NB4 (cell line): ENCODE measurements around the gene POLR2L.

Source experiments
- DNase-seq: peaks from one replicate; pipeline ENCODE4 v3.0.0; 2010; ENCODE audit warnings: low read depth
- H3K4me3 ChIP-seq: one replicate; pipeline ENCODE4 v1.5.1; 2011; ENCODE audit warnings: mild to moderate bottlenecking, low read depth, low read length, moderate library complexity
- MYC ChIP-seq: IDR thresholded peaks from 2 replicates; pipeline ENCODE4 v1.6.1; 2011; ENCODE audit warnings: low read depth, low read length
- POLR2A ChIP-seq: IDR thresholded peaks from 2 replicates; pipeline ENCODE4 v1.6.1; 2011; ENCODE audit warnings: mild to moderate bottlenecking; ENCODE audit not compliant: insufficient read length; ENCODE audit errors: extremely low read depth
- TF ChIP-seq, protein P1 (sequence below): IDR thresholded peaks from 2 replicates; pipeline ENCODE4 v1.6.1; 2011; ENCODE audit warnings: low read depth, low read length
- TF ChIP-seq, protein P2 (sequence below): IDR thresholded peaks from one replicate; pipeline ENCODE4 v1.5.1; 2012; ENCODE audit warnings: low read depth, low read length

POLR2L gene

DNA sequence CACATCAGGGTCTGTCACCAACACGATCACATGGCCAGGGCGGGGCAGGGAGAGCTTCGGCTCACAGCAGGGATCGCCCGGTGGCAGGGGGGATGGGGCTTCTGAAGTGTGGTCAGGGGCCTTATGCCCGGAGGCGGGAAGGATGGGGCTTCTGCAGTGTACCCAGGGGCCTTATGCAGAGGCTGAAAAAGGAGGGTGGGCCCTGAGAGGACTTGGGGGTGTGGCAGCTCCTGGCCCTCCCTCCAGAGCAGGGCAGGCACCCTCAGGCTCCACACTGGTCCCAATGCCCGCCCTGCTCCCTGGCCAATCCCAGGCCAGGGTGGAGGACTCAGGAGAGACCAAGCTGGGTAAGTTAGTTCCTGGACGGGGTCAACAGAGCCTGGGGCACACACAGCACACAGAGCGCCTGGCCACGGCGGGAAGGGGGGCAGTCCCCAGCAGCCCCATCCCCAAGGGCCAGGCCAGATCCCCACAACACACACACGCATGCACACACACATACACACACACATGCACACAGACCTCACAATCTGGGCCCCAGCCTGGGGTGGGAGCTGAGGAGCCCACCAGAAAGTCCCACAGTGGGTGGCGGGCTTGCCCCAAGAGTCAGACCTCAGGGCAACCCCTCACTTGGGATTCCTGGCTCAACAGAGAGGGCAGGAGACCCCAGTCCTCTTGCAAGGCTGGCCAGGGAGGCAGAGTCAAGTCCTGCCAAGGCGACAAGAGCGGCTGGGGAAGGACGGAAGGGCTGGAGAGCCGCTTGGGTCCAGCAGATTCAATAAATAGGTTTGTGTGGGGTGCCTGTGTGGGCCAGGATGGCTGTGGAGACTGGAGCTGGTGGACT lies 51.4 kb downstream of the POLR2L start:
- no peak overlapping the region for H3K4me3 ChIP-seq
- DNase-seq = no peak
- TF ChIP-seq, protein P1, sequence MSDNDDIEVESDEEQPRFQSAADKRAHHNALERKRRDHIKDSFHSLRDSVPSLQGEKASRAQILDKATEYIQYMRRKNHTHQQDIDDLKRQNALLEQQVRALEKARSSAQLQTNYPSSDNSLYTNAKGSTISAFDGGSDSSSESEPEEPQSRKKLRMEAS = no peak
- no peak for TF ChIP-seq POLR2A
- TF ChIP-seq, protein P2, sequence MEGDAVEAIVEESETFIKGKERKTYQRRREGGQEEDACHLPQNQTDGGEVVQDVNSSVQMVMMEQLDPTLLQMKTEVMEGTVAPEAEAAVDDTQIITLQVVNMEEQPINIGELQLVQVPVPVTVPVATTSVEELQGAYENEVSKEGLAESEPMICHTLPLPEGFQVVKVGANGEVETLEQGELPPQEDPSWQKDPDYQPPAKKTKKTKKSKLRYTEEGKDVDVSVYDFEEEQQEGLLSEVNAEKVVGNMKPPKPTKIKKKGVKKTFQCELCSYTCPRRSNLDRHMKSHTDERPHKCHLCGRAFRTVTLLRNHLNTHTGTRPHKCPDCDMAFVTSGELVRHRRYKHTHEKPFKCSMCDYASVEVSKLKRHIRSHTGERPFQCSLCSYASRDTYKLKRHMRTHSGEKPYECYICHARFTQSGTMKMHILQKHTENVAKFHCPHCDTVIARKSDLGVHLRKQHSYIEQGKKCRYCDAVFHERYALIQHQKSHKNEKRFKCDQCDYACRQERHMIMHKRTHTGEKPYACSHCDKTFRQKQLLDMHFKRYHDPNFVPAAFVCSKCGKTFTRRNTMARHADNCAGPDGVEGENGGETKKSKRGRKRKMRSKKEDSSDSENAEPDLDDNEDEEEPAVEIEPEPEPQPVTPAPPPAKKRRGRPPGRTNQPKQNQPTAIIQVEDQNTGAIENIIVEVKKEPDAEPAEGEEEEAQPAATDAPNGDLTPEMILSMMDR = no peak

DNA sequence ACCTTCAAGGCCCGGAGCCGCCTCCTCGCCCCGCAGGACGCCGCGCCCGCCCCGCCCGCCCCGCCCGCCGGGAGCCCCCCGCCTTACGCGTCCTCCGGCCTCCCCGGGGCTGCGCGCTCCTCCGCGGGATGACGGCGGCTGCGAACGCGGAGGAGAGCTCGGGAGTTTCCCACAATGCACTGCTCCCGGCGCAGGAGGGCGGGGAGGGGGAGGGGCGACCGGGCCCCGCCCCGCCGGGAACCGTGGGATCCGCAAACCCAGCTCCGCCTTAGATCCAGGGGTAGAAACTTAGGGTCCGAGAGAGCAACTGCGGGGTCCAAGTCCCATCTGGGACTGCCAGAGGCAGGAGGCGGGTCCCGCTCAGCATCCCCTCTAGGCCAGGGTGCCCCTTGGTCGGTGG lies 52.4 kb downstream of the POLR2L start, which contains the start of gene CEND1:
Gene CEND1, minus strand, starts transcription at position 148 of the 400 bp plus-strand sequence. CDS start 1,514 bp downstream, outside the sequence.
- TF ChIP-seq, protein P2 = no peak
- no peak for TF ChIP-seq MYC
- no peak for TF ChIP-seq POLR2A
- TF ChIP-seq, protein P1 = no peak

More for the DNA sequence above, 52.4 kb downstream of the POLR2L start, which contains the start of gene CEND1:
- H3K4me3 ChIP-seq = no peak within 1 kb of the TSS
- no peak for DNase-seq
